SH-SY5Y (cell line): ENCODE data around the gene MMRN2.

ENCODE experiments used
- GATA2 ChIP-seq: IDR thresholded peaks from 2 replicates; pipeline ENCODE4 v1.6.1; 2011; ENCODE audit warnings: mild to moderate bottlenecking, low read depth, low read length
- GATA3 ChIP-seq: IDR thresholded peaks from 2 replicates; pipeline ENCODE4 v1.6.1; 2011; ENCODE audit warnings: low read depth, mild to moderate bottlenecking, low read length, moderate library complexity

GRCh38 chr10:86974484-86974883 lies 17.1 kb upstream of the MMRN2 start:
- TF ChIP-seq GATA2 (no peak), GATA3 (no peak)
